K562 (cell line): ENCODE measurements around the gene KCTD7. TPM values are rescaled to one million over a fixed set of nuclear protein-coding genes. Genes with fewer than 3 reads are reported as not detected.
A peak's percentile ranks its signal among the peaks of the same experiment; 100 is the strongest.

Source experiments
- ATAC-seq: fragments of 200-7000 bp; cut with Tn5 transposase; 3 replicates; pipeline ENCODE4 v1.9.1; 2020; ENCODE audit warnings: moderate library complexity
- BruUV-seq: library from RNA; stranded (reverse); fragments of 400-500 nt; replicated peaks from 2 replicates; lab custom pipeline; 2021; lab: Mats Ljungman, UMichigan
- CTCF ChIA-PET: fragments of 300-600 bp; formaldehyde crosslinking; extraction: SDS; loops from one replicate; lab custom pipeline; 2021; ENCODE audit warnings: low intra/inter-chr PET ratio; lab: Yijun Ruan, JAX
- POLR2A ChIA-PET: fragments of 300-600, 350-650 bp; sonication (Branson Sonifier 250); formaldehyde crosslinking; extraction: SDS; loops from one replicate; lab custom pipeline; 2021; ENCODE audit warnings: antibody characterized with exemption, inconsistent platforms; lab: Yijun Ruan, JAX
- DNase-seq, 4 experiments: peaks; one replicate each; pipeline versions ENCODE4 v3.0.0 to v3.0.0-alpha.2; 2011 to 2018; ENCODE audit warnings: low spot score in 3 of 4, mixed read lengths in 3 of 4; ENCODE audit errors: extremely low read depth in 1 of 4
- FAIRE-seq: peaks from 2 replicates; lab custom pipeline; 2011; peaks lifted over from hg19 to GRCh38; lab: Jason Lieb, UNC
- H2AFZ ChIP-seq: 2 replicates; pipeline ENCODE4 v1.6.0; 2011; ENCODE audit warnings: low read depth, low read length, control low read depth, inconsistent platforms
- H3K27ac ChIP-seq: fragments of 200-600 bp; 3 replicates; pipeline ENCODE4 v1.8.0; 2011; ENCODE audit warnings: low read depth, mild to moderate bottlenecking, control low read depth, inconsistent platforms, low read length, moderate library complexity, mixed read lengths; ENCODE audit errors: extremely low read depth
- H3K27me3 ChIP-seq, 2 experiments: fragments of 300-600 bp in 1 of 2; 2 replicates in 1 of 2; 3 replicates in 1 of 2; pipeline versions ENCODE4 v1.6.0 to v1.8.0; 2011; ENCODE audit warnings: inconsistent platforms in 2 of 2, low read length in 2 of 2, mild to moderate bottlenecking in 1 of 2, mixed read lengths in 1 of 2, moderate library complexity in 1 of 2; ENCODE audit not compliant: control insufficient read depth in 2 of 2, insufficient read depth in 2 of 2
- H3K36me3 ChIP-seq: fragments of 300-600 bp; 3 replicates; pipeline ENCODE4 v1.8.0; 2011; ENCODE audit warnings: mild to moderate bottlenecking, low read length, inconsistent platforms; ENCODE audit not compliant: control insufficient read depth, insufficient read depth
- H3K4me1 ChIP-seq, 2 experiments: fragments of 200-600 bp in 1 of 2; replicated peaks in 1 of 2; 2 replicates in 1 of 2; 3 replicates in 1 of 2; pipeline versions ENCODE4 v1.5.1 to v1.8.0; 2011; ENCODE audit warnings: inconsistent platforms in 2 of 2, low read length in 2 of 2, mild to moderate bottlenecking in 1 of 2, mixed read lengths in 1 of 2, moderate library complexity in 1 of 2; ENCODE audit not compliant: control insufficient read depth in 2 of 2, insufficient read depth in 2 of 2
- H3K4me2 ChIP-seq: 2 replicates; pipeline ENCODE4 v1.6.1; 2011; ENCODE audit warnings: low read length, control low read depth, inconsistent platforms, mixed read lengths; ENCODE audit not compliant: insufficient read depth
- H3K4me3 ChIP-seq: fragments of 200-600 bp; sonication (generic), shearing (Covaris generic); 2 replicates; pipeline ENCODE4 v1.5.1; 2016; ENCODE audit warnings: control low read depth, inconsistent platforms
- H3K79me2 ChIP-seq: fragments of 200-600 bp; 3 replicates; pipeline ENCODE4 v1.8.0; 2011; ENCODE audit warnings: low read length, inconsistent platforms; ENCODE audit not compliant: control insufficient read depth, insufficient read depth
- H3K9ac ChIP-seq, 2 experiments: 2 replicates each; pipeline versions ENCODE4 v1.6.0 to v1.6.1; 2011; ENCODE audit warnings: low read depth in 2 of 2, low read length in 2 of 2, control low read depth in 1 of 2, inconsistent platforms in 1 of 2, mild to moderate bottlenecking in 1 of 2, mixed read lengths in 1 of 2; ENCODE audit not compliant: insufficient read depth in 1 of 2
- H3K9me1 ChIP-seq: one replicate; pipeline ENCODE4 v1.6.0; 2011; ENCODE audit warnings: inconsistent platforms, mild to moderate bottlenecking, low read length, moderate library complexity; ENCODE audit not compliant: control insufficient read depth, insufficient read depth
- H3K9me3 ChIP-seq: replicated peaks from 2 replicates; pipeline ENCODE4 v1.5.1; 2011; ENCODE audit warnings: low read depth, low read length, inconsistent platforms; ENCODE audit not compliant: control insufficient read depth, insufficient read depth
- H4K20me1 ChIP-seq: replicated peaks from 2 replicates; pipeline ENCODE4 v1.6.1; 2011; ENCODE audit warnings: low read length, inconsistent platforms, mixed read lengths; ENCODE audit not compliant: control insufficient read depth, insufficient read depth
- ATF7 ChIP-seq: fragments of 450-650 bp; IDR thresholded peaks from 2 replicates; pipeline ENCODE4 v1.7.1; 2014; ENCODE audit warnings: mild to moderate bottlenecking, moderate library complexity
- GATAD2A ChIP-seq: fragments of 450-650 bp; IDR thresholded peaks from 2 replicates; pipeline ENCODE4 v1.6.1; 2017
- MCM5 ChIP-seq: fragments of 450-650 bp; IDR thresholded peaks from 2 replicates; pipeline ENCODE4 v1.6.1; 2016; ENCODE audit warnings: low read depth
- MEF2A ChIP-seq: IDR thresholded peaks from 2 replicates; pipeline ENCODE4 v1.6.1; 2011; ENCODE audit warnings: low read depth, mild to moderate bottlenecking, low read length, moderate library complexity; ENCODE audit not compliant: control insufficient read depth
- NBN ChIP-seq: fragments of 450-650 bp; IDR thresholded peaks from 2 replicates; pipeline ENCODE4 v1.6.1; 2016; ENCODE audit warnings: low read depth, mild to moderate bottlenecking
- PATZ1 ChIP-seq: fragments of 250-450 bp; sonication (Bioruptor Pico); IDR thresholded peaks from 2 replicates; pipeline ENCODE4 v1.5.0; 2020; ENCODE audit warnings: mild to moderate bottlenecking, borderline replicate concordance
- POLR2G ChIP-seq: fragments of 200-400 bp; formaldehyde crosslinking; IDR thresholded peaks from 2 replicates; pipeline ENCODE4 v1.6.1; 2017; ENCODE audit warnings: low read depth, mild to moderate bottlenecking, antibody characterized with exemption, low read length, moderate library complexity
- STAT5B ChIP-seq: fragments of 250-450 bp; sonication (Bioruptor Pico); IDR thresholded peaks from 2 replicates; pipeline ENCODE4 v1.8.0; 2021; ENCODE audit warnings: mild to moderate bottlenecking, inconsistent platforms
- ZNF239 ChIP-seq: fragments of 250-450 bp; sonication (Bioruptor Pico); IDR thresholded peaks from 2 replicates; pipeline ENCODE4 v1.4.0; 2020; ENCODE audit warnings: mild to moderate bottlenecking
- WGBS: fragments of 100-300 bp; shearing (Covaris generic); methylation state at CpG from one replicate; pipeline ENCODE4 v1.1.6; 2016; ENCODE audit warnings: low coverage, mixed read lengths; ENCODE audit not compliant: insufficient coverage; ENCODE audit errors: missing lambda C conversion rate; 5-methylcytosine and 5-hydroxymethylcytosine counted together
- in situ Hi-C: fragments of 300-500 bp; cut with MboI; formaldehyde crosslinking; loops from 4 replicates; pipeline ENCODE4 v1.15.0; 2018; ENCODE audit warnings: inconsistent platforms, mixed read lengths
- intact Hi-C: fragments of 100-400 bp; cut with micrococcal nuclease; formaldehyde crosslinking; loops from 2 replicates; pipeline ENCODE4 v1.14.2; 2022
- polyA plus RNA-seq, 8 experiments: library from polyadenylated mRNA; depleted of rRNA in 4 of 8; stranded (reverse) in 5 of 8; unstranded in 3 of 8; fragments of >200 nt; fragmentation: Nextera tagmentation in 2 of 8; fragmentation: Illumina TruSeq in 1 of 8; extraction: Ambion mirVana in 2 of 8; extraction: Trizol in 1 of 8; gene quantifications; 2 replicates each; pipeline versions ENCODE4 v1.2.1 to v1.2.3, GENCODE V29; 2011 to 2014; ENCODE audit warnings: inconsistent platforms in 1 of 8, missing spikeins in 1 of 8
- total RNA-seq, 7 experiments: library from RNA; depleted of rRNA in 6 of 7; stranded (reverse); fragments of >200 nt in 6 of 7; fragmentation: Illumina TruSeq in 2 of 7; extraction: Trizol in 2 of 7; gene quantifications; 2 replicates each; pipeline versions ENCODE4 v1.2.1 to v1.2.3, GENCODE V29; 2011 to 2021; ENCODE audit warnings: low replicate concordance in 1 of 7
- TF ChIP-seq, protein P1 (sequence below): fragments of 450-650 bp; IDR thresholded peaks from 2 replicates; pipeline ENCODE4 v1.6.1; 2018; ENCODE audit not compliant: partially characterized antibody
- TF ChIP-seq, protein P2 (sequence below): sonication (generic); formaldehyde crosslinking; IDR thresholded peaks from 2 replicates; pipeline ENCODE4 v1.8.0; 2022; ENCODE audit warnings: missing genetic modification reagents, mild to moderate bottlenecking, borderline replicate concordance
- TF ChIP-seq, protein P3 (sequence below), 2 experiments: IDR thresholded peaks in 1 of 2; conservative IDR thresholded peaks in 1 of 2; 2 replicates each; pipeline ENCODE4 v1.6.1; 2016; ENCODE audit warnings: low read depth in 2 of 2, mild to moderate bottlenecking in 1 of 2, missing compliant biosample characterization in 1 of 2, missing genetic modification characterization in 1 of 2, moderate library complexity in 1 of 2

The KCTD7 gene
- total and polyA plus RNA-seq, 9 of the 15 experiments (the other 6 are each of a cell fraction or from before 2014, with no cell fraction given), result 1.5 to 26.0 (median 9.0) TPM

DNA sequence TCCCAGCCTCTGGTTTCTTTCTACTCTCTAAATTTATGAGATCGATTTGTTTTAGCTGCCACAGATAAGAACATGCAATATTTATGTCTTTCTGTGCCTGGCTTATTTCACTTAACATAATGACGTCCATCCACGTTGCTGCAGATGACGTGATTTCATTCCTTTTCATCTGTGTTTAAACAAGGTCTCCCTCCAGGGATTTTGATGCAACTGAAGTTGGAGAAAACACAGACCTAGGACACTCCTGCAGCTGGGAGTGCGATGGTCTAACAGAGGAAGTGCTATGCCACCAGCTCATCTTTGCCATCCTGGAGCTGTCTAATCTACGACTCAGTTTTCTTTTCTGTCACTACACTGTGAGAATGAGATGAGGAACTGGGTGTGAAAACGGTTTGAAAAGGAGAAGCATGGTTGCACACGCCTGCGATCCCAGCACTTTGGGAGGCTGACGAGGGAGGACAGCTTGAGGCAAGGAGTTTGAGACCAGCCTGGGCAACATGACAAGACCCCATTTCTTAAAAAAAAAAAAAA is 1.5 kb upstream of the KCTD7 start:
- Histone ChIP-seq H3K4me2 (peak overlapping the region; percentile 45), H2AFZ (peak overlapping the region; percentile 79), H3K9ac (no peak overlapping the region), H3K36me3 (no peaks in the 10 kb centered on the region), H3K9me1 (peaks cover 4% of the 10 kb centered on the region), H4K20me1 (peaks cover 5% of the 10 kb centered on the region), H3K27me3 (0 out of 5 replicates have a peak, but pooled peaks cover 0 to 2% of the 10 kb centered on the region in 2 experiments), H3K4me1 (peaks cover 9 to 20% of the 10 kb centered on the region in 2 experiments), H3K4me3 (no peak overlapping the region), H3K79me2 (peaks cover 8% of the 10 kb centered on the region; the same call in 2 of the 3 replicates), H3K27ac (no peak overlapping the region), H3K9me3 (no peaks in the 10 kb centered on the region)
- BruUV-seq, result no TSS peak
- in situ Hi-C loops, result no loop called here
- ChIA-PET POLR2A (interaction anchor here (0.6 to 2.8 kb wide), 7 partner anchors 9 to 57 kb away, joined by 3 to 13 read pairs (median 4); no protein-coding TSS in a partner anchor), CTCF (interaction anchor here (0.6 kb wide), 1 partner anchor 21 kb away, joined by 3 read pairs; no protein-coding TSS in a partner anchor)
- WGBS, result 8% methylated on average over 10 of the region's 10 CpGs
- no peak for DNase-seq
- intact Hi-C loops, result no loop called here
- ATAC-seq, result no peak
- peak; percentile 67 for FAIRE-seq
- no peak for TF ChIP-seq PATZ1
- TF ChIP-seq ZNF239 (CRISPR knock-in tag), result no peak
- TF ChIP-seq, protein P1, sequence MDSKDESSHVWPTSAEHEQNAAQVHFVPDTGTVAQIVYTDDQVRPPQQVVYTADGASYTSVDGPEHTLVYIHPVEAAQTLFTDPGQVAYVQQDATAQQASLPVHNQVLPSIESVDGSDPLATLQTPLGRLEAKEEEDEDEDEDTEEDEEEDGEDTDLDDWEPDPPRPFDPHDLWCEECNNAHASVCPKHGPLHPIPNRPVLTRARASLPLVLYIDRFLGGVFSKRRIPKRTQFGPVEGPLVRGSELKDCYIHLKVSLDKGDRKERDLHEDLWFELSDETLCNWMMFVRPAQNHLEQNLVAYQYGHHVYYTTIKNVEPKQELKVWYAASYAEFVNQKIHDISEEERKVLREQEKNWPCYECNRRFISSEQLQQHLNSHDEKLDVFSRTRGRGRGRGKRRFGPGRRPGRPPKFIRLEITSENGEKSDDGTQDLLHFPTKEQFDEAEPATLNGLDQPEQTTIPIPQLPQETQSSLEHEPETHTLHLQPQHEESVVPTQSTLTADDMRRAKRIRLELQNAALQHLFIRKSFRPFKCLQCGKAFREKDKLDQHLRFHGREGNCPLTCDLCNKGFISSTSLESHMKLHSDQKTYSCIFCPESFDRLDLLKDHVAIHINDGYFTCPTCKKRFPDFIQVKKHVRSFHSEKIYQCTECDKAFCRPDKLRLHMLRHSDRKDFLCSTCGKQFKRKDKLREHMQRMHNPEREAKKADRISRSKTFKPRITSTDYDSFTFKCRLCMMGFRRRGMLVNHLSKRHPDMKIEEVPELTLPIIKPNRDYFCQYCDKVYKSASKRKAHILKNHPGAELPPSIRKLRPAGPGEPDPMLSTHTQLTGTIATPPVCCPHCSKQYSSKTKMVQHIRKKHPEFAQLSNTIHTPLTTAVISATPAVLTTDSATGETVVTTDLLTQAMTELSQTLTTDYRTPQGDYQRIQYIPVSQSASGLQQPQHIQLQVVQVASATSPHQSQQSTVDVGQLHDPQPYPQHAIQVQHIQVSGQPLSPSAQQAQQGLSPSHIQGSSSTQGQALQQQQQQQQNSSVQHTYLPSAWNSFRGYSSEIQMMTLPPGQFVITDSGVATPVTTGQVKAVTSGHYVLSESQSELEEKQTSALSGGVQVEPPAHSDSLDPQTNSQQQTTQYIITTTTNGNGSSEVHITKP, result no peak
- no peak for TF ChIP-seq MEF2A
- TF ChIP-seq, protein P2, sequence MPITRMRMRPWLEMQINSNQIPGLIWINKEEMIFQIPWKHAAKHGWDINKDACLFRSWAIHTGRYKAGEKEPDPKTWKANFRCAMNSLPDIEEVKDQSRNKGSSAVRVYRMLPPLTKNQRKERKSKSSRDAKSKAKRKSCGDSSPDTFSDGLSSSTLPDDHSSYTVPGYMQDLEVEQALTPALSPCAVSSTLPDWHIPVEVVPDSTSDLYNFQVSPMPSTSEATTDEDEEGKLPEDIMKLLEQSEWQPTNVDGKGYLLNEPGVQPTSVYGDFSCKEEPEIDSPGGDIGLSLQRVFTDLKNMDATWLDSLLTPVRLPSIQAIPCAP (CRISPR knock-in tag), result no peak
- no peak for TF ChIP-seq STAT5B (CRISPR knock-in tag)
- TF ChIP-seq GATAD2A, result no peak
- TF ChIP-seq MCM5, result no peak
- TF ChIP-seq NBN, result no peak
- peak; percentile 11; the same call in 1 of the 2 replicates for TF ChIP-seq ATF7
- TF ChIP-seq, protein P3, sequence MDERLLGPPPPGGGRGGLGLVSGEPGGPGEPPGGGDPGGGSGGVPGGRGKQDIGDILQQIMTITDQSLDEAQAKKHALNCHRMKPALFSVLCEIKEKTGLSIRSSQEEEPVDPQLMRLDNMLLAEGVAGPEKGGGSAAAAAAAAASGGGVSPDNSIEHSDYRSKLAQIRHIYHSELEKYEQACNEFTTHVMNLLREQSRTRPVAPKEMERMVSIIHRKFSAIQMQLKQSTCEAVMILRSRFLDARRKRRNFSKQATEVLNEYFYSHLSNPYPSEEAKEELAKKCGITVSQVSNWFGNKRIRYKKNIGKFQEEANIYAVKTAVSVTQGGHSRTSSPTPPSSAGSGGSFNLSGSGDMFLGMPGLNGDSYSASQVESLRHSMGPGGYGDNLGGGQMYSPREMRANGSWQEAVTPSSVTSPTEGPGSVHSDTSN (CRISPR knock-in tag; IDR thresholded peaks at IDR 0.05; ENCODE audit: low read depth), result no peak
- TF ChIP-seq, protein P3 (tag; conservative IDR thresholded peaks at IDR 0.05; ENCODE audit: low read depth), result peak; percentile 87
- TF ChIP-seq POLR2G, result no peak
